Ramos (cell line): ENCODE measurements around the gene RTBDN.

Source experiments
- in situ Hi-C: fragments of 300-500 bp; cut with MboI; formaldehyde crosslinking; loops from one replicate; pipeline ENCODE4 v1.14.3; 2022; ENCODE audit warnings: low sequenced_read_pairs; ENCODE audit not compliant: unreplicated experiment

RTBDN gene

GRCh38 chr19:12858041-12858928 is 23.9 kb upstream of the RTBDN start:
- in situ Hi-C loops: no loop called here

DNA sequence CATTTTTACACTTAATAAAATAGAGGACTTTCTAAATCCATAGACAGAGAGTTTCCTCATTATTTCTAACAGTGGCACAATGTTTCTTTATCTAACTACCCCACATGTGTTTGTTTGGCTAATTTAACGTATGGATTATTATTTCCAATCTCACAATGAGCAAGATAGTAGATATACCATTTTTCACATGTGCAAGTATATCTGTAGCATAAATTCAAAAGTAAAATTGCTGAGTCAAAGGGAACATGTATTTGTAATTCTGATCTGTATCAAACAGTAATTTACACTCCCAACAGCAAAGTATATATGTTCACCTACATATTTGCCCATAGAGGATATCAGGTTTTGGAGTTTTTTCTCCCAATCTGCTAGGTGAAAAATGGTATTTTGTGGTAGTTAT is 22.3 kb upstream of the RTBDN start:
- in situ Hi-C loops: no loop called here

DNA sequence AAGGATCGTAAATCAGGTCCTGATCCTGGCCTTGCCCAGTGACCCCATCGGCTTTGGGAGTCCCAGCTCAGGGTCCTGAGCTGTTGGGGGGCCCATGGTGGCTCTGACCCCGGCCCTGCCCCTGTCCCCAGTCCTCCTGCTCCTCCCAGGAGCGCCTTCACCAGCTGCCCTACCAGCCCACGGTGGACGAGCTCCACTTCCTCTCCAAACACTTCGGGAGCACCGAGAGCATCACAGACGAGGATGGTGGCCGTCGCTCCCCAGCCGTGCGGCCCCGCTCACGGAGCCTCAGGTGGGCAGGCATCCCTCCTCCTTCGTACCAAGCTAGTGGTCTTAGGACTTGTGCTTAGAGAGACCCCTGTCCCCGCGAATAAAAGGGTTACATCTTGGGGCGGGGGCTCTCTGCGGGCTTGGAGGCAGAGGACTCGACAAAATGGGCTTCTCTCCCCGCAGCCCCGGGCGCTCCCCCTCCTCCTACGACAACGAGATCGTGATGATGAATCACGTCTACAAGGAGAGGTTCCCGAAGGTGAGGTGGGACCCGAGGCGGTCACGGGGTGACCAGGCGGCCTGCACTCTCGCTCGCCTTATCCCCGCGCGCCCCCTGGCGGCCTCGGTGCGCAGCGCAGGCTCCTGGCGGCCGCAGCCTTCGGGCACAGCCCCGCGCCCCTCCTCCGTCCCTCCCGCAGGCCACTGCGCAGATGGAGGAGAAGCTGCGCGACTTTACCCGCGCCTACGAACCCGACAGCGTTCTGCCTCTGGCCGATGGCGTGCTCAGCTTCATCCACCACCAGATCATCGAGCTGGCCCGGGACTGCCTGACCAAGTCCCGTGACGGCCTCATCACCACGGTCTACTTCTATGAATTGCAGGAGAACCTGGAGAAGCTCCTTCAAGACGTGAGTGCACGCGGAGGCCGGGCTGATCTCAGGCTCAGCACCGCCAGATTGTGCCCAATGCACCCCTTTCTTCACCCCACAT is 13.1 kb upstream of the RTBDN start:
- in situ Hi-C loops: loop anchor here (5.0 kb wide), 1 partner anchor 85 kb away; no protein-coding TSS in a partner anchor

DNA sequence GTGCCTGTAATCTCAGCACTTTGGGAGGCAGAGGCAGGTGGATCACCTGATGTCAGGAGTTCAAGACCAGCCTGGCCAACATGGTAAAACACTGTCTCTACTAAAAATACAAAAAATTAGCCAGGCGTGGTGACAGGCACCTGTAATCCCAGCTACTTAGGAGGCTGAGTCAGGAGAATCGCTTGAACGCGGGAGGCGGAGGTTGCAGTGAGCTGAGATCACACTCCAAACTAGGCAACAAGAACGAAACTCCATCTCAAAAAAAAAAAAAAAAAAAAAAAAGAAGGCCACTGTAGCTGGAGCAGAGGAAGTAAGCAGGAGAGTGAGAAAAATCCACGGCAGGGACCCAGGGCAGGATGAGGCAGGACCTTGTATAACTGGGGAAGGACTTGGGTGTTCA is 12.2 kb upstream of the RTBDN start:
- in situ Hi-C loops: loop anchor here (5.0 kb wide), 1 partner anchor 84 kb away; no protein-coding TSS in a partner anchor

DNA sequence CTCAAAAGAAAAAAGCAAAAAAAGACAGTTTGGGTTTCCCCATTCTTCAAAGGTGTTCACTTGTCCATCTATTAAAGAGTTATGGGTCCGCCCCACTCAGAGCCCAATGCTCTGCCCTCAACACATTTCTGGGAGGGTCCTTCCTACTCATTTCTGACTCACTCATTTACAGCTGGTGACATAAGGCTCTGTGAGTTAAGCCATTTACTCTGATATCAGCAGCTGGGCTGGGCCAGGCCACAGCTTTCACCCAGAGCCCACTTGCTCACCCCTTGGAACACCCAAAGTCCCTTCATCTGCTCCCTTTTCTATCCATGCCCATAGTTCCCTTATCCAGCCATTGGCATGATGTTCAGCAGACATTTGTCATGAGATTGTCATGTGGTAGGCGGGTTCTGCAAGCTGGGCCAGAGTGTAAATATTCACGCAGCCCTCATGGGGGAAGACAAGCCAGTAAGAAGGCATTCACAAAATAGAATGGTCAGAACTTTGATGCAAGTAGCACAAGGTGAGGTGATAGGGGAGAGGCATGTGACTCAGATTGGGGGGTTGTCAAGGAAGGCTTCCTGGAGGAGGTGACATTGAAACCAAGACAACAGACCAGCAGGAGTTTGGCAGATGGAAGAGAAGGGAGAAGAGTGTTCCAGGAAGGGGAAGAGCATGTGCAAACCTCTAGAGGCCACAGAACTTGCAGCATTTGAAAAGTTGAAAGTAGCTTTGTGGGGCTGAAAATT is 9.8 kb upstream of the RTBDN start:
- in situ Hi-C loops: no loop called here

- in situ Hi-C loops: no loop called here
Observed at GRCh38 chr19:12843328-12843727, 8.9 kb upstream of the RTBDN start.

DNA sequence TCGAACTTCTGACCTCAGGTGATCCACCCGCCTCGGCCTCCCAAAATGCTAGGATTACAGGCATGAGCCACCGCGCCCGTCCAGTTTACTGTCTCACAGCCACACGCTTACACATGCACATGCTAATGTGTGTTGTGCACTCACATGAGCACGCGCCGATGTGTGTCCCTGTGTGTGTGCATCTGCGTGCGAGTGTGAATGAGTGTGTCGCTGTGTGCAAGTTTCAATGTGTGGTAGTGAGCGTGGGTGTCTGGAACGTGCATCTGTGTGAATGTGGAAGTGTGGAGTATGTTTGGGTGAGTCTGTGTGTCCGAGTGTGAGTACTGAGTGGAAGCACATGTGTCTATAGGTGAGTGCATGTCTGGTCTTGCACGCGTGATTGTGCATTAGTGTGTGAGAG is 8.1 kb upstream of the RTBDN start:
- in situ Hi-C loops: no loop called here

- in situ Hi-C loops: no loop called here
Observed at GRCh38 chr19:12841094-12841493, 6.7 kb upstream of the RTBDN start.

GRCh38 chr19:12840091-12841079 is 6.0 kb upstream of the RTBDN start:
- in situ Hi-C loops: no loop called here

DNA sequence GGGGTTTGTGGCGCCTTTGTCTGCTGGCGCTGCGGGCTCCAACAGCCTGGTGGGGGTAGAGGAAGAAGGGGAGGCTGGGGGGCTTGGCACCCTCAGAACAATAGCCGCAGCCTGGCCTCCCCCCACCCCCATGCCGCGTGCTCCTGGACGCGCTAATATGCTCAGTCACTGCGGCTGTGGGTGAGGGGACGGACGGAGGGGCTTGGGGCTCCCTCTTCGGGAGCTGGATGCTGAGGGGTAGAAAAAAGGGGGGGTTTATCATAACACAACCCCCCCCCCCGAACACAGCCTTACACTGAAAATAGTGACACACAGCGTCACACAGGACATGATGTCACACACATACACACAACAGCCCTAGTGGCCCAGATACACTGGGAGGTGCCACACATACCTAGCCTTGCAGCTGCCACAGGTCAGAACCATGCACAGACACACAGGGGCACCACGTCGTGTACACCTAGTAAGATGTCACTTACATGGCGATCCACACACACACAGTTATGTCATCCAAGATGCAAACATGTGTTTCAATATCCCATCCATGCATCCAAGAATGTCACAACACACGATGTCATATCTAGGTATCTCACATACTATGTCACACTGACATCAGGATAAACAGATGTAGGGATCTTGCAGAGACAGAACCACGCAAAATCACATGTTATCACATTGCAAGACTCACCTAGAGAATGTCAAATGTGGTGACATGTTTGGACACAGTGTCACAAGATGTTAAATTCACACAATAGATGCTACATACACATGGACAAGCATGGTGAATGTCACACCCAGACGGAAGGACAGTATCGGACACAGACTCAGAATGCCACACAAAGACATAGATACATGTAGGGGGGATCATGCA is 4.7 kb upstream of the RTBDN start:
- in situ Hi-C loops: no loop called here

DNA sequence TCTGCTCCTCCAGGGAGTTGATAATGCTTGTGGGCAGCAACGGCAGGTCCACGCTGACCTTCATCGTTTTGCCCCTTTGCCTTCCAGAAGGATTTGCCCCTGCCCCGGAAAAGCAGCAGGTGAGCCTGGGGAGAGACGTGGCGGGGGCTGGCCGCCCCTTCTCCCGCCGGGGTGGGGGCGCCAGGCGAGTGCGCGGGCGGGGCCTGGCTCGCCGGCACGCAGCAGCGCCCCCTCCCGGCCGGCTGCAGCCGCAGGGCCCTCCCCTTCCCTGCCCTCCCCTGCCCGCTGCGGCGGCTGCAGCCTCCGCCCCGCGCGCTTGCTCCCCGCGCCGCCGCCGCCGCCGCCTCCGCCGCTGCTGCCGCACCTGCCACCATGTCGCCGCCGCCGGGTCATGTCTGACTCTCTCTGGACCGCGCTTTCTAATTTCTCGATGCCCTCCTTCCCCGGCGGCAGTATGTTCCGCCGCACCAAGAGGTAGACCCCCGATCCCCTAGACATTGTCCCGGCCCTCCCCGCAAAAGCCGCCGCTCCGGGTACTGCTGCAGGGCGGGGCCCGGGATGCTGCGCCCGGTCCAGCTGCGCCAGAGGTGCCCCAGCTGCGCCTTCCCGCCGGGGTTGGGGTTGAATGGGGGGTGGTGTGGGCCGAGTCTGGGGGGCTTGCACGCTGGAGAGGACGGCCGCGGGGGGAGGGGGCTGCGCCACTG is 4.0 kb upstream of the RTBDN start, which contains the start of gene MAST1:
TSS of gene MAST1 (plus strand) at position 334 of the 704 bp plus-strand sequence. CDS start at position 392, 58 bp downstream.
- in situ Hi-C loops: no loop called here

GRCh38 chr19:12837225-12837624 is 2.8 kb upstream of the RTBDN start:
- in situ Hi-C loops: no loop called here

DNA sequence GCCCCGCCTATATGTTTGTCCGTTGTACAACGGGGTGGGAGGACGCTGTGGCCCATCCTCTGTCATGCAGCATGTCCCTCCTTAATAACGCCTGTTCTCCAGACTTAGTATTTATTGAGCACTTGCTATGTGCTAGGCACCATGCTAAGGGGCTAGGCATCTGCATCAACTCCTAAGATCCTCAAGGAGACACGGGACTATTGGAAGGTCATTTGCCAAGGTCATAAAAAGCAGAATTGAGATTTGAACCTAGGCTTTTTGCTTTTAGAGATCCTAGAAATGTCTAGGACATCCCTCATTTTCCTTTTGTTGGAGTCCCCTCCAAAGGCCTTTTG is 2.1 kb upstream of the RTBDN start:
- in situ Hi-C loops: no loop called here

DNA sequence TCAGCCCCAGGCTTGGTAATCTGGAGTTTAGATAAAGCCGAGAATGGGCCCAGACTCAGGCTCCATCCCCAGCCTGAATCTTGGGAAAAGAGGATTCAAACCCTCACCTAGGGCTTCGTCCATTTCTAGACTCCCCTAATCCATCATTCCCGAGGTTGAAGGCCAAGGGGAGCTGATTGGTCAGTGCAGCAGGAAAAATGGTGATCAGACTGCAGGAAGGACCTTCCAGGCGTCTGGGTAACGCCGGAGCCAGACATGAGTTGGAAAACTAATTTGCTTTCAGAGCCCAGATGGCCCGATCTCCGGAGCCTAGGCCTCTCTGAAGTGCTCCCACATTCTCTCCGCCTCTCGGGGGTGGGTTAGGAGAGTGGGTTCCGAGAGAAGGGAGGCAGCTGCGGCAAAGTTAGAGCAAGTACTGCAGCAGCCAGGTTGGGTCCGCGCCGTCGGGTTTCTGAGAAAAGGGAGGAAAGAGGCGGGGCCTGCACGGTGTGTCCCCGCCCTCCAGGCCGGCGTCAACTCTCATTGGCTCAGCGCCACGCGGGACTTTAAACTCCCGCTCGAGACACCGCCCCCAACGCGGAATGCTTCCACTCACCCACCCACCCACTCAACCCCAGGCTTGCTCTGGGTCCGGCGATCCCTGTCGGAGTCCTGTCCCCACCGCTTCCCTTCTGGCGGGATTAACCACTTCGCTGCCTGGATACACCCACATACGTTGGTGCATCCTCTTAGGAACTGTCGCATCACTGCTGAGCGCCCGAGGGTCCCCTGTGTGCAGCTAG is 788 bp upstream of the RTBDN start:
- in situ Hi-C loops: no loop called here

DNA sequence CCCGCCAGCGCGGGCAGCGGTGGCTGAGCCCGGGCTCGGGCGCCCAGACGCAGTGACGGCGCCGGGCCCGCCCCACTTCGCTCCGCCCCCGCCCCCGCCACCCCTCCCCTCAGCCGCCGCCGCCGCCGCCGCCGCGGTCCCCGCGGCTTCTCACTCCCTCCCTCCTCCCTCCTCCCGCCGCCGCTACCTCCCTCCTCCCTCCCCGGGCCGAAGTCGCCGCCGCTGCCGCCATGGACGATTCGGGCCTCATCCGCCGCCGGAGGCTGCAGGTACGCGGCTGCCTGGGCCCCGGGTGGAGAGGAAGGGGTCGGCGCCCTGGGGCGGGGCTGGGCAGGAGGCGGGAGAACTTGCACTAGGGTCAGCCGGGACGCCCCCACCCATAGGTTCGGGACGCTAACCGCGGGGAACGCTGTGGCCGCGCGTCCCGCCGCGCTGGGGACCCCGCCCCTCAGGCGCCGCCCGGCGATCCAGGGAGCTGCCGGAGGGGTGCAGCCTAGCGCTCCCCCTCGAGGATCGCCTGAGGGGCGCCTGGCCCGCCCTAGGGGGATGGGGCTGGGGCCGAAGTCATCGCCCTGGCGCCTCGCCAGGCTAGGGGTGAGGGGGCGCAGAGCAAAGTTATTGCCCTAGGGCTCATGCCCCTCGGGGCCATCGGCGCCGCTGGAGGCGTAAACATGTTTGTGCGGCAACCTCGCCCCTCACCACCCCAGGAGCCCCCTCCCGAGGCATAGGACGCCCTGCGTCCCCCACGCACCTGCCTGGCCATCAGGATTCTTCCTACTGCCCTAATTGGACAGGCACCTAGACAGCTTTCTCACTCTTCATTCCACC is 427 bp downstream of the RTBDN start:
- in situ Hi-C loops: no loop called here

DNA sequence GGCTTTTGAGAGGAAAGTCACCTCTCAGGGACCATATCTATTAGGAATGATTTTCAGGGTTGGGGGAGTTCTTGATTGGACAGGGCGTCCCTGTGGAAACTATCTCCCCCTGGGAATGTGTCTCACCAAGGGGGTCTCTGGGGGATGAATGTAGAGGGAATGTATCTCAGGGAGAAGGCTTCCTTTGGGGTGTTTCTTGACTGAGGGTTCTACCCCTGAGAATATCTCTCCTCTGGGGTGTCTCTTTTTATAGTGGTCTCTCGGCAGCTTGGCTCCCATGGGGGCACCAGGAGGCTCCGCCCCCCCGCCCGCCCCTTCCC is 1.0 kb downstream of the RTBDN start:
- in situ Hi-C loops: no loop called here
